SIG-M5 treated with dmso at 0.1 percent for 504 hours (cell line): ENCODE measurements around the gene SYNDIG1.

Experiments used
- DNase-seq: peaks from one replicate; lab custom pipeline; 2025; ENCODE audit not compliant: unreplicated experiment; lab: John Stamatoyannopoulos, UW

Gene SYNDIG1

DNA sequence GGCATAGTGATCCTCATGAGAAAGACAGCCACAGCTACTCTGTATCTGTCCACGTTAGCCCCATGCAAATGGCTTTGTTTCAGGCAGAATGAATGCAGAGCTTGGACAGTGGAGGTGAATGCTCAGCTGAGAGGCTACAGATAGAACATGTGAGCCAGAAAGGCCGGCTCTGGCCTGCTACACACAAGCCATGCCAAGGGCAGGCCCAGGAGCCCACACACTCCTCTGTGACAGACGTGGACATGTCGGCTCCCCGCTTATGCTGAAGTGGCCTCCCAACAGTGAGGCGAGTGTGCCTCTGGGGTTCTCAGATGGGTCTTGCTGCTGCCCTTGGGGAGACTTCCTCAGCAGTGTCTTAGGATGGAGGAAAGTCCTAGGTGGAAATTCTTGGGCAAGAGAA lies 159.6 kb downstream of the SYNDIG1 start:
- DNase-seq, result no peak

DNA sequence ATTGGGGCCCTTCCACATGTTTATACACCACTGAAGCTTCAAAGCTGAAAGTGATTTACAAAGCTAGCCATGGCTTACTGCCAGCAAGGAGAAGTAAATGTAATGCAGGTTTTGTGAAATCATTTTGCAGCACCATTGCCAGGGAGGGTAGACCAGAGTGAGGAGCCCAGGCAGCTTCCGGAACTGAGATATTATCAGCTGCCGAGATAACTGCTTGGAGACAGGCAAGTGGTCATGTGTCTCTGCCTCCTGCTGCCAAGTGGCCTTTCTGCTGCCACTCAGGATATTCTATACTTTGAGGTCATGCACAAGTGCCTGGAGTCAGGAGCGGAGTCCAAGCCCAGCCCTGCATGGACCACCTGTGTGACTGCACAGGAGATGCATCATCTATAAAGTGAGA lies 160.2 kb downstream of the SYNDIG1 start:
- DNase-seq, result no peak

DNA sequence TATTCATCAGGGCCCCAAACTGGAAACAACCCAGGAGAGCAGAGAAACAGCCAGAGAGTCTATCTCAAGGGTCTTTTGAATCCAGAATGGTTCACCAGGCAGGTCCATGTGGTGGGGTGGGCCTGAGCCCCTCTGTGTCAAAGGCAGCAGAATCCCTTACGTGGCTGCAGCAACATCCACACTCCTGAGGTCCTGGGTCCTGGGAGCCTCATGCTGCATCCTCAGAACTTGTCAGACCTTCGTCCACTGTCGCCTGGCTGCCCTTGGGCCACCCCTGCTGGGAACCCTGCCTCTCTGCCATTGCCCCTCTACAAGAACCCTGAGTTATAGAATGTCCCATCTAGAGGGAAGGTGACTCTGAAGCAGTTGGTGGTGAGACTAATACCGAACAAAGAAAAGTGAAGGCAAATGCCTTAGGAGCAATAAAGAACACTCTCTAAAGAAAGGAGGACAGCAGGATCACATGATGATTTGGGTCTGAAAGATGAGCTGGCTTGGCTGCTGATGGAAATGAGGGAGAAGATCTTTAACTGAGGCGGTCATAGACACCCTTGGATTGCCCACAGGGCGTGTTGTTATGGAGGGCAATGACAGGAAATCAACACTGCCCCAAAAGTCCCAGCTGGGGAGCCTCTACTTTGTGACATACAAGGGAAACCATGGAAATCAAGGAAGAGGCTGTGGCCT lies 161.2 kb downstream of the SYNDIG1 start:
- no peak for DNase-seq

DNA sequence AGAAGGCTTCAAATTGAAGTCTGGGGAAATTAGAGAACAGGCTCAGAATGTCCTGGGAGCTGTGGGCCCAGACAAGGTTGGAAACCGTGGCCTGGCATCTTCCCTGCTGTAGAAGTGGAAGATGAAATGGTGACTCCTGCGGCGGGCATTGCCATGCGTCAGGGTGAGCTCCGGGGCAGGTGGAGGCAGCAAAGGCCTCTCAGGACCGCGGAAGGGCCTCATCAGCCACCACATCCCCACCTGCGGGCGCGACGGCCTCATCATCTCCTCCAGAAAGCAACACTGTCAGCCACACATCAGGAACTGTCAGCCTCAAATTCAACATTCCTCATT lies 161.7 kb downstream of the SYNDIG1 start:
- DNase-seq, result no peak

DNA sequence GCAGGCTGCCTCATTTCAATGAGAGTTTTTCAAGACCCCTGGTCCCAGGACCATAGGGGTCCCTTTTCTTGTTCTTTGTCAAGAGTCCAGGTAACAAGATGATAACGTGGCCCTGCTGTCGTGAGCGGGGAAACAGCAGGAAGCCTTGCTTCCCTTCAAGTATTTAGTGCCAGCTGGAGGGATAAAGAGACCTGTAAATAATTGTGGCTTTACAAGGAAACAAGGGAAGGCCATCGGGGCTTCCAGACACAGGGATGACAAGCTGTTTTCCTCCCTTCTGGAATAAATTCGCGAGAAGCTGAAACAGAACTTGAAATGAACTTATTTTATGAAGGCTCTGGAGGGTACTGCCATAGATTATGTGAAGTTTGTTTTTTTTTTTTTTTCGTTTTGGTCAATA lies 163.2 kb downstream of the SYNDIG1 start:
- no peak for DNase-seq

DNA sequence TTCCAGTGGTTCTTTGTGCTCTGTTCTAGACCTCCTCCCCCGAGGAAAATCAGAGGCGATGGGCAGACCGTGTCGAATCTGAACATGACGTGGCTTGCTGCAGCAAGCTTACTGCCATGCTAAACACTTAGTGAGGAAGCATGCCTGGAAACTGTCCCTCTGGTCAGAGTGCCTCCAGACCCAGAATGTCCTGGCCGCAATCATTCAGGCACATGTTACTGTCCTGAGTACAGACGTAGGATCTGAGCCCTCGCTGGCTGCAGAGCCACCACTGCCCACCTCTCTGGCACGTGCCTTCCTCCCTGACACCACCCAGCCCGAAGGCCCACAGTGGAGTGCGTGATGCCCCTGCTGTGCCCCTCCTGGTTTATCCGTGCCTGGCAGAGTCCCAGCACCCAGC lies 163.6 kb downstream of the SYNDIG1 start:
- no peak for DNase-seq

DNA sequence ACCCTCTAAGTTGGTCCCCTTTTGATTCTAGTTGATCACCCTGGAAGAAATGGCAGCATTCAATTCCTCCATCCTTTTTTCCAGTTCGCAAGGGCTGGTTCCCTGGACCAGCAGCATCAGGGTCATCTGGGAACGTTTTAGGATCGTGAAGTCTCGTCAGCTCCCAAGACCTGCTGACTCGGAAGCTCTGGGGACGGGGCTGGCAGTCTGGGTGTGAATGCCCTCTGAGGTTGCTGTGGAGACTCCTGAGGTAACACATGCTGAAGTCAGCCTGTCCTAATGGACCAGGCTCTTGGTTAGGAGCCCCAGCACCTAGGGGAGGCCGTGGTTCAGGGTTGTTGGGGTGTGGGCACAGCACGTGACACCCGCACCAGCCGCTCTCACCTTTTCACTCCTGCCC lies 164.1 kb downstream of the SYNDIG1 start:
- DNase-seq, result no peak

DNA sequence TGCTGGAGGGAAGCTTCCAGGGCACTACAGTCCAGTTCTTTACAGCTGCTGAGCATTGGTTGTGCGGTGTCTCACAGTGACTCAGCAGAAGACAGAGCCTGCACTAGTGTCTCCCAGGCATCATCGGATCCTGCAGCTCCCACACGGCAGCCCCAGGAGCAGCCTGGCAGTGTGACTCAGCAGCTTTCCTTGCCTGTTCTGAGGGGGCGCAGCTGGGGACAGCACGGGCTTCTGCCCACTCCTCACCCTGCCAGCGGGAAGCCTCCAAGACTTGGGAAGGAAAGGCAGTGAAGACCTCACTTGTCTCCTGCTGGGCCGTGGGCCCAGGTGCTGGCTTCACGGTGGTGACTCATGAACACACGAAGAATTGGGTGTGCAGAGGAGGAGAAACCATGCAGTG lies 165.4 kb downstream of the SYNDIG1 start:
- no peak for DNase-seq

DNA sequence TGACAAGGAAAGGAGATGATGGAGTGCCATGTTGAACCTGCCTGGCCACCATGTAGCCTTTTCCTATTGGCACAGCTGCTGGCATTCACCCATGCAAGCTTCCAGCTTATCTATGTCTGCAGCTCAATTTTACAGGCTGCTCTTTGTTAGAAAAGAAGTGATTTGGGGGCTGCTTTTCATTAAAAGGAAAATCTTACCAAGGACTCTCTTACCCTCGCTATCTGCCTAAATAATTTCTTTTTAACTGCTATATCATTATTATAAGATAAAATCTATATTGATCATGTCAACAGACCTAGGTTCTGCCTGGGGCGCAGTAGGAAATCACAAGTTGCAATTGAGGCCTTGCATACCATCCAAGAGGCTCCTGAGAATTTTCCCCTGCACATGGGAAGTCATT lies 167.2 kb downstream of the SYNDIG1 start:
- DNase-seq, result no peak

DNA sequence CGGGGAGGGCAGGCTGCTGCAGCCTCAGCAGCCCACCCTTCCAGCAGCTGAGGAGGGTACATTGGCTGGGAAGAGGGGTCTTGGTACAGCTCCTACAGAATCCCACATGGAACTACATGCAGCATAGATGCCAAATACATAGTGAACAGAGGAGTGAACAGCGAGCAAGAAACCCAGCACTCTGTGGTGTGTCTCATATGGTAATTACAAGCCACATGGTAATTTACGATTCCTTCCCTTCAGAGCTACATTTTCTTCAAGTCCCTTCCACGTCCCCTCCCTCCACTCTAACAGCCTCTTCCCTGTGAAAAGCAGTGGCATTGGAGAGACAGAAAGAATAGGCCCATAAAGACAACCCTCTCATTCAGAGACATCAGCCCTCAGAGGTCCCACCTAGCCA lies 167.7 kb downstream of the SYNDIG1 start:
- no peak for DNase-seq

DNA sequence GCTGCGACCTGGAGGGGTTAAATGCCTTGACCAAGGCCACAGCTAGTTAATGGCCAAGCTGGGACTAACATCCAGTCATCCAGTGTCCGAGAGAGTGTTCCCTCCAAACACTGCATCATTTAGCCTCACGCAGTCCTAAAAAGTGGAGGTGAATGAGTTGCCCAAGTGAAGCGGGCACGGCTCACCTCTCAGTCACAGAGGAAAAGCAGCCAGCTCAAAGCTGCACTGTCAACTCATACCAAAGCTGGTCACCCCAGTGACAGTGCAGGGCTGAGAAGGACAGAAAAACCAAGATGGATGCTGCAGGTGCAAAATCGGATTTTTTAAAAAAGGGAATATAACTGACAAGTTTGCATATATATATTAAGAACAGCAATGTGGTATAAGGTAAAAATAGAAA lies 168.5 kb downstream of the SYNDIG1 start:
- no peak for DNase-seq

DNA sequence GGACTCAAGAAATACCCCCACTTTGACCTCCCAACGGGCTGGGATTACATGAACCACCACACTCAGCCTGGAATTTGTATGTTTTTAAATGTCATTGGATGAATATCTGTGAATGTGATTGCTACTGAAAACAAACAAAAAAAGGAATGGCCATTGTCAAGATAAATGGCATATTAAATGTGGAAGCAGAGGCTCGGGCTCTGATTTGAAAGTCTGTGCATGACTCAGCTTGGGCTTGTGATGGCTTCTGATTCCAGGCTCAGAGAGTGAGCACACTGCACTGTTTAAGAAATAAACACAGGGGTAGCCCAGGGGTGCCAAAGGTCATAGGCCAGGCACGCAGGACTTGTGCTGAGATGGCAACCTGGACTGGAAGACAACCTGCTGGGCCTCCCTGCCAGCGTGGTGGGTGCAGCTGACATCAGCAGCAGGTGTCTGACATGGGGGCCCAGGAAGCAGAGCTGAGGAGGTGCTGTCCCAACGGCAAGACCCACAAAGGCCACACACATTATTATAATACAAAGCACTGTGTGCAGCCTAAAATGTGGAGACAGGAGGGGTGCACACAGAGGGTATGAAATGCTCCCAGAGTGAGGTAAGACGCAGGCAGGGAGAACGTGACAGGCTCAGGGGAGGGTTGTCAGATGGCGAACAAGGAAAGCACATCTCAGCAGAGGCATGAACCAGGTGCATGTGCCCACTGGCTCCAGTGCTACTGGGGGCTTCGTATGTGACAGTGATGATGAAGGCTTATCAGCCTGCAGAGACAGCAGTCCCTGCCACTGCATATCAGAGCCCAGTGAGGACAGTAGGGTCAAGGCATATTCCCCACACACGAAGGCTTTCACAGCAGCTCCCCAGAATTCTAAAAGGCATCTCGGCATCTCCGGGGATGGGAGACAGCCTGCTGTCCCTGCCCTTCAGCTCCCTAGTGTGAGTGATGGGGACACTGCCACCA lies 169.4 kb downstream of the SYNDIG1 start:
- no peak for DNase-seq

DNA sequence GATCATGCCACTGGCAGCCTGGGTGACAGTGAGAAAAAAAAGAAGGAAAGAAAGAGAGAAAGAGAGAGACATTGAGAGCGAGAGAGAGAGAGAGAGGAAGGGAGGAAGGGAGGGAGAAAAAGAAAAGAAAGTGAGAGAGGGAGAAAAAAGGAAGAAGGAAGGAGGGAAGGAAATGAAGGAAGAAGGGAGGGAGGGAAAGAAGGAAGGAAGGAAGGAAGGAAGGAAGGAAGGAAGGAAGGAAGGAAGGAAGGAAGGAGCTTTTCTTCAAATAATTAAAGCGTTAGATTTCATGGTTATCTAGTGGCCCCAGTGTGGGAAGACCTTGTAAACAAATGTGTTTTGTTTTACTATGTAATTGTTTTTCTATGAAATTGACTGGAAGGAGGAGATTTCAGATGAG lies 170.8 kb downstream of the SYNDIG1 start:
- DNase-seq, result no peak

DNA sequence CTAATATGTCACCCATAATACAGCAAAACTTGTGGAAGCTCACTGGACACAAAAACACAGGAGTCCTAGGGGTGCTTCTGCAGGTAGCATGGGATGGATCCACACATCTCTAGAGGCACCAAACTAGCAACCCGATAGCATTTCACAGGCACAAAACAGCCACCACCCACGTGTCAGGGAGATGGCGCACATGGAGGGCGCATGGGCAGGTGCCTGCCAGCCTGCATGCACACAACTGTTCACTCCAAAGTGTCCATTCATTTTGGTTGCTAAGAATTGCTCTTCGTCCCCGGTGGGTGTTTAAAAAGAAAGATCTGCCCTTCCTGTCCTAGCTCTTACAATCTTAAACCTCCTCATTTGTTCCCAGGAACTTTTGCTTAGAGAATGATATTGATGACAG lies 171.3 kb downstream of the SYNDIG1 start:
- DNase-seq, result no peak

DNA sequence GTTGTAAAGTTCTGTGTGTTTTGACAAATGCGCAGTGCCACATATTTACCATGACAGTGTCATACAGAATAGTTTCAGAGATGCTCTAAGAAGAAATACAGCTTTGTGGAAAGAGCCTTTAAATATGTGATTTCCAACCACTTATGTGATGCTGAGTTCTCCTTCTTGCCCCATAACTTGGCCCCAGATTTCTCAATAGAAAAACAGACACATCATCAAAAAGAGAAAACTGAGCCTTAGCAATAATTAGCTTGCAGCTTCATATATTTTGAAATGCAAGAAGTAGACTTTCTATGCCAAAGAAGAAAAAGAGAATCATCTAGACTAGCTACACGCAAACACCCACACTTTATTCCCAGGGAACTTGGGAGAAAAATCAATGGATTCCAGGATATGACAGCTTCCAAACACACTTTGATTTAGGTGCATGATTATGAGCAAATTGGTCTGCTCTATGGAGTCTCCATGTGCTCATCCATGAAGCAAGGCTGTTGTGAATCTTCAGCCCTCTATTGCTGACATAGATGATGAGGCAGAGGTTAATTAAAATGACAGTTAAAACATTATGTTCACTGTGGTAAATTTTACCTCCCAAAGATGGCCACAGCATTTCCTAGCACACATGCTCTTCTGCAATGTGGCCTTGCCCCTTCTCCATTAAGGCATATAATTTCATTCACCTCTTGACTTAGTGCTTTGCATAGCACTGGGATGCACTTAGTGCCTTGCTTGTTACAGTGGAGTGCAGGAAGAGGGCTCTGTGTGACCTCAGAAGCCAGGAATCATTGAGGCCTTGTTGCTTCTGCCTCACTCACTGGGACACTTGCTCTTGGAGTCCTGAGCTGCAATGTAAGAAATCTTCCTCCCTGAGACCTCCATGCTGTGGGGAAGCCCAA lies 174.6 kb downstream of the SYNDIG1 start:
- DNase-seq, result no peak

DNA sequence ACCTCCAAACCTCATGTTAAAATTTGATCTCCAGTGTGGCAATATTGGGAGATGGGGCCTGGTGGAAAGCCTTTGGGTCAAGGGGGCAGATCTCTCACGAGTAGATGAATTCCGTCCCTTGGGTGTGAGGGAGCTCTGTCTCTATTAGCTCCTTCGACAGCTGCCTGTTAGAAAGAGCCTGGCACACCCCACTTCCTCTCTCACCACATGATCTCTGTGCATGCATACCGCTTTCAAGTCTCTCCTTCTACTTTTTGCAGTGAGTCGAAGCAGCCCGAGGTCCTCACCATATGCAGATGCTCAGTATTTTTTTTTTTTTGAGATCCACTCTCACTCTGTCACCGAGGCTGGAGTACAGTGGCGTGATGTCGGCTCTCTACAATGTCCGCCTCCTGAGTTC lies 176.9 kb downstream of the SYNDIG1 start:
- DNase-seq, result no peak

DNA sequence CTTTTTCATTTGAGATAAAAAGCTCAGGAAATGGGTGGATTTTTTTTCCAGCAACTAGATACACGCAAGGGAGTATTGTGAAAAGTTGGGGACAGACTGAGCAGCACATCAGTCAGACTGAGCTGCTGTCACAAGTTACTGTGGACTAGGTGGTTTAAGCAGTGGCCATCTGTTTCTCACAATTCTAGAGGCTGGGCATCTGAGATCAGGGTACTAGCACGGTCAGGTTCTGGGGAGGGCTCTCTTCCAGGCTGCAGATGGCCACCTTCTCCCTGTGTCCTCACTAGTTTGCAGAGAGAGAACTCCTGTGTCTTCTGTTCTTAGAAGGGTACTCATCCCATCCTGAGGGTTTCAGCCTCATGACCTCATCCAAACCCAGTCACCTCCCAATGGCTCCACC lies 178.3 kb downstream of the SYNDIG1 start:
- DNase-seq, result no peak

DNA sequence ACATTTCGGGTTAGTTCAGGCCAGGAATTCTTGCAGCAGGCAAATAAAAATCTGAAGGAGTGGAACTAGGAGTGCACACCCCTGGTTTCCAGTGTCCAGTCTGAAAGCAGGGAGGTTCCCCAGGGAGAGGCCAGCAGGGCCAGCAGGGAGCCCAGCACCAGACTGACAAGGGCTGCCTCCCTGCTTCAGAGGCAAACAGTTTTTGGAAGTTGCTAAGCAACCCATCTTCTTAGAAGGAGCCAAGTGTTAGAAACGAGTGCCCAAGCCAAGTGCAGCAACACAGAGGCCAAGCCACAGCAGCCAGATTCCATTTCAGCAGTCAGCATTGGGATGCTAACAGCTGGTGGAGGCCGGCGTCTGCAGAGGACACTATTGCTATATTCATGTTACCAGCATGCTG lies 179.1 kb downstream of the SYNDIG1 start:
- DNase-seq, result no peak

DNA sequence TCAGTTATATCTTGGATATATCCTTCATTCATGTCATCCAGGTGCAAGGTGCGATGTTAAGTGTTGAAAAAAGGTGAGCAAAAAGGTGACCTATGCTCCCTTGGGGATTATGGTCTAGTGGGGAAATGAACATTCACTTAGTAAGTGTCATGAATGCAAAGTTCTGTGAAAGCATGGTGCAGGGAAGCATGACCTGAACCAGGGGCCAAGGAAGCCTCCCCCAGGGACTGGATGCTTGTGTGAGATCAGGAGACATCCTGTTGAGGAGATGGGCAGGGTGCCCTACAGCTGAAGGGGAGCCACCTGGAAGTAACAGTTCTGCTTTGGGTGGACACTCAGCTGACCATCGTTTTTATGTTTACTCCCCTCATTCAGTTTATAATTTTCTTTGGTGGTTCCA lies 179.5 kb downstream of the SYNDIG1 start:
- DNase-seq, result no peak

DNA sequence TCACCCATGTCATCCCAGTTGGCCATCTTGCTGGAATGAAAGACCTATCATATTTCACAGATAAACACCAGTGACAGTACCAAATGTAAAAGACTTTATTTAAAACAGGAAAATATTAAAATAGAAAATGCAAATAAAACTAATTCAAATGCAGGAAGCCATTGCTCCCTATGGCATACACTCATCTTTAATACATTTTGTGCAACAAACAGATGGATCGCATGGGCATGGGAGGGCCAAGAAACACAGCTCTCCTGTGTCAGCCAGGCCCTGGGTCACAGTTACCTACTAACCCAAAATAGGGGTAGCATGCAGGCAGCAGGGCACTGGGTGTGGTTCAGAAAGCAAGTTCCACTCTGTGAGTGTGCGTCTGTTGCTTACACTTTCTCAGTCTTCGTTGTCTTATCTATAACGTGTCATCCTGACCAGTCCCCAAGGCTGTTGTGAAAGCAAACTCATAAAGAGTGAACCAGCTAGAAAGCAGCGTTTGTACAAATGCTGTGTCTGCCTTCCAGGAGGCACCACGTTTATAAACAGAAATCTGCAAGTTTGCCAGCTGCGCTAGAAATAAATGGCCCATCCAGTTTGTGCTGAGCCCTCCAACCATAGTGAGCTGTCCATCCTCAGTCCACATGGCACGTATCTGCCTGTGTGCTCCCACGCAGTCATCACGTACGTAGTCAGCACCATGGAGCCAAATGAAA lies 180.5 kb downstream of the SYNDIG1 start:
- DNase-seq, result no peak
